GM23338 (cell line): ENCODE measurements around the gene OR1C1. TPM values are rescaled to one million over a fixed set of nuclear protein-coding genes. Genes with fewer than 3 reads are reported as not detected.
"Not testable (repeated sequence)": the region's sequence is repeated elsewhere in the genome, so short reads cannot be mapped to it uniquely, and the experiment has no call there.

Experiments used
- ATAC-seq: fragments of 200-7000 bp; cut with Tn5 transposase; 3 replicates; pipeline ENCODE4 v1.9.1; 2020
- DNase-seq: peaks from one replicate; pipeline ENCODE4 v3.0.0-alpha.2; 2015; ENCODE audit warnings: low spot score
- H2AFZ ChIP-seq: fragments of 200-600 bp; sonication (generic); 2 replicates; pipeline ENCODE4 v1.8.0; 2016; ENCODE audit warnings: antibody characterized with exemption, mild to moderate bottlenecking, moderate library complexity
- H3F3A ChIP-seq: fragments of 200-600 bp; sonication (generic); replicated peaks from 2 replicates; pipeline ENCODE4 v1.8.0; 2017; ENCODE audit warnings: antibody characterized with exemption, mixed run types, low read depth
- H3K27ac ChIP-seq: fragments of 200-600 bp; sonication (generic); 2 replicates; pipeline ENCODE4 v1.6.1; 2016; ENCODE audit warnings: low read depth
- H3K27me3 ChIP-seq: fragments of 200-600 bp; sonication (generic); 2 replicates; pipeline ENCODE4 v1.8.0; 2016; ENCODE audit warnings: mild to moderate bottlenecking, mixed run types, moderate library complexity; ENCODE audit not compliant: insufficient read depth
- H3K36me3 ChIP-seq: fragments of 200-600 bp; sonication (generic); 2 replicates; pipeline ENCODE4 v1.8.0; 2016; ENCODE audit warnings: mild to moderate bottlenecking; ENCODE audit not compliant: insufficient read depth
- H3K4me1 ChIP-seq: fragments of 200-600 bp; sonication (generic); 2 replicates; pipeline ENCODE4 v1.8.0; 2016; ENCODE audit warnings: mild to moderate bottlenecking, moderate library complexity; ENCODE audit not compliant: insufficient read depth
- H3K4me2 ChIP-seq: fragments of 200-600 bp; sonication (generic); 2 replicates; pipeline ENCODE4 v1.7.1; 2017; ENCODE audit warnings: mixed run types
- H3K4me3 ChIP-seq: fragments of 200-600 bp; sonication (generic); 2 replicates; pipeline ENCODE4 v1.6.1; 2016; ENCODE audit warnings: mixed run types
- H3K79me2 ChIP-seq: fragments of 200-600 bp; sonication (generic); replicated peaks from 2 replicates; pipeline ENCODE4 v1.8.0; 2017; ENCODE audit warnings: mild to moderate bottlenecking; ENCODE audit not compliant: insufficient read depth
- H3K9me2 ChIP-seq: fragments of 200-600 bp; sonication (generic); 2 replicates; pipeline ENCODE4 v1.8.0; 2017; ENCODE audit not compliant: insufficient read depth
- H4K20me1 ChIP-seq: fragments of 200-600 bp; sonication (generic); replicated peaks from 2 replicates; pipeline ENCODE4 v1.8.0; 2017; ENCODE audit warnings: mild to moderate bottlenecking; ENCODE audit not compliant: insufficient read depth
- H3K27ac Mint-ChIP-seq: 2 replicates; pipeline ENCODE4 v1.8.0; 2020; ENCODE audit warnings: inconsistent platforms, mild to moderate bottlenecking, moderate library complexity, mixed read lengths
- H3K27me3 Mint-ChIP-seq: 3 replicates; pipeline ENCODE4 v1.8.0; 2022; ENCODE audit warnings: low read depth, mild to moderate bottlenecking, moderate library complexity, mixed read lengths, inconsistent platforms; ENCODE audit not compliant: insufficient read depth, poor library complexity
- H3K36me3 Mint-ChIP-seq: 3 replicates; pipeline ENCODE4 v1.8.0; 2021; ENCODE audit warnings: low read depth, mild to moderate bottlenecking, inconsistent platforms, moderate library complexity, mixed read lengths
- H3K4me1 Mint-ChIP-seq: 3 replicates; pipeline ENCODE4 v1.8.0; 2020; ENCODE audit warnings: mild to moderate bottlenecking, inconsistent platforms, mixed read lengths
- H3K4me3 Mint-ChIP-seq: 3 replicates; pipeline ENCODE4 v1.8.0; 2021; ENCODE audit warnings: moderate library complexity, mild to moderate bottlenecking, inconsistent platforms, mixed read lengths
- H3K9me3 Mint-ChIP-seq: 3 replicates; pipeline ENCODE4 v1.8.0; 2020; ENCODE audit warnings: moderate library complexity, mild to moderate bottlenecking, inconsistent platforms, mixed read lengths
- CTCF ChIP-seq, 2 experiments: fragments of 200-600 bp in 1 of 2; sonication (generic) in 1 of 2; conservative IDR thresholded peaks; 2 replicates each; pipeline versions ENCODE4 v1.5.1 to v1.6.1; 2016 to 2017; ENCODE audit warnings: antibody characterized with exemption in 2 of 2, low read depth in 2 of 2, mild to moderate bottlenecking in 2 of 2, moderate library complexity in 1 of 2
- EZH2 ChIP-seq: fragments of 200-600 bp; sonication (generic); IDR thresholded peaks from one replicate; pipeline ENCODE4 v1.8.0; 2017; ENCODE audit warnings: antibody characterized with exemption, mild to moderate bottlenecking, low read depth; ENCODE audit not compliant: unreplicated experiment
- REST ChIP-seq: IDR thresholded peaks from one replicate; pipeline ENCODE4 v1.6.1; 2018; ENCODE audit warnings: antibody characterized with exemption; ENCODE audit not compliant: unreplicated experiment
- polyA plus RNA-seq: library from polyadenylated mRNA; unstranded; fragments of >200 nt; fragmentation: Nextera tagmentation; extraction: Ambion mirVana; gene quantifications from 2 replicates; pipeline ENCODE4 v1.2.1, GENCODE V29; 2016
- total RNA-seq: library from RNA; depleted of rRNA; stranded (reverse); fragments of >200 nt; shearing (Covaris generic); gene quantifications from 2 replicates; pipeline ENCODE4 v1.2.3, GENCODE V29; 2014; rRNA removed

Gene OR1C1
- total and polyA plus RNA-seq, 2 experiments from 2014 or later: 0.21 TPM; not detected in 1

- Mint-ChIP-seq H3K4me3 (no peak overlapping the region), H3K36me3 (peaks cover 4% of the 10 kb centered on the region; the same call in 1 of the 3 replicates), H3K27me3 (no peaks in the 10 kb centered on the region), H3K27ac (no peak overlapping the region), H3K9me3 (peaks cover 66% of the 10 kb centered on the region), H3K4me1 (no peaks in the 10 kb centered on the region)
- no peaks in the 10 kb centered on the region for H4K20me1 ChIP-seq
- no peak overlapping the region for H3K27ac ChIP-seq
- no peaks in the 10 kb centered on the region for H3K27me3 ChIP-seq
- no peaks in the 10 kb centered on the region for H3F3A ChIP-seq
- ATAC-seq (no peak), DNase-seq (no peak)
- no peak overlapping the region for H3K4me3 ChIP-seq
- no peaks in the 10 kb centered on the region for H3K9me2 ChIP-seq
- no peak overlapping the region for H3K4me2 ChIP-seq
- no peaks in the 10 kb centered on the region for H3K4me1 ChIP-seq
- H3K79me2 ChIP-seq: no peaks in the 10 kb centered on the region
- H3K36me3 ChIP-seq: no peaks in the 10 kb centered on the region
- H2AFZ ChIP-seq: no peak overlapping the region
- TF ChIP-seq CTCF (conservative IDR thresholded peaks at IDR 0.05; ENCODE audit: low read depth in 2 of 2) (no peak), REST (no peak), EZH2 (no peak)
Measured at GRCh38 chr1:247713753-247714152, 46.6 kb downstream of the OR1C1 start.

- not testable (repeated sequence) for H3K27me3 ChIP-seq, H3K4me3 ChIP-seq, H2AFZ ChIP-seq, H3K4me1 Mint-ChIP-seq, H3K36me3 Mint-ChIP-seq, H3K27me3 Mint-ChIP-seq, H4K20me1 ChIP-seq, H3K4me2 ChIP-seq, H3K36me3 ChIP-seq, H3F3A ChIP-seq, H3K9me2 ChIP-seq, DNase-seq, H3K4me1 ChIP-seq, H3K27ac ChIP-seq, ATAC-seq, H3K79me2 ChIP-seq, H3K4me3 Mint-ChIP-seq, H3K27ac Mint-ChIP-seq
- peaks cover 70% of the 10 kb centered on the region for H3K9me3 Mint-ChIP-seq
Measured at GRCh38 chr1:247710681-247711080, 49.7 kb downstream of the OR1C1 start.

Other genes starting within 250 kb of the OR1C1 start
- gene OR2C3, start 224.1 kb downstream of the OR1C1 start, total RNA-seq: not detected in 2 replicates
- gene OR2C3, start 224.1 kb downstream of the OR1C1 start, polyA plus RNA-seq: not detected in 2 replicates
- gene GCSAML, start 211.4 kb downstream of the OR1C1 start, total RNA-seq: not detected in 2 replicates
- gene GCSAML, start 211.4 kb downstream of the OR1C1 start, polyA plus RNA-seq: not detected in 2 replicates
- not detected in 2 replicates for gene OR2G2, start 172.2 kb downstream of the OR1C1 start, total RNA-seq
- not detected in 2 replicates for gene OR2G2, start 172.2 kb downstream of the OR1C1 start, polyA plus RNA-seq
- not detected in 2 replicates for gene OR2G3, start 155.0 kb downstream of the OR1C1 start, total RNA-seq
- not detected in 2 replicates for gene OR2G3, start 155.0 kb downstream of the OR1C1 start, polyA plus RNA-seq
- not detected in 2 replicates for gene OR13G1, start 80.8 kb downstream of the OR1C1 start, total RNA-seq
- not detected in 2 replicates for gene OR13G1, start 80.8 kb downstream of the OR1C1 start, polyA plus RNA-seq
- not detected in 2 replicates for gene OR6F1, start 43.9 kb downstream of the OR1C1 start, total RNA-seq
- not detected in 2 replicates for gene OR6F1, start 43.9 kb downstream of the OR1C1 start, polyA plus RNA-seq
- gene OR14K1, start 21.9 kb downstream of the OR1C1 start, total RNA-seq: 0.31 TPM in 1 of 2 replicates, not detected in the other
- not detected in 2 replicates for gene OR14K1, start 21.9 kb downstream of the OR1C1 start, polyA plus RNA-seq
- gene OR14A2, start 12.4 kb downstream of the OR1C1 start, total RNA-seq: not detected in 2 replicates
- 0.60 TPM in 1 of 2 replicates, not detected in the other for gene OR14A2, start 12.4 kb downstream of the OR1C1 start, polyA plus RNA-seq
- not detected in 2 replicates for gene OR14A16, start 63.6 kb upstream of the OR1C1 start, total RNA-seq
- 0.21 and 0.34 TPM in 2 replicates for gene OR14A16, start 63.6 kb upstream of the OR1C1 start, polyA plus RNA-seq
- gene OR11L1, start 81.3 kb upstream of the OR1C1 start, total RNA-seq: not detected in 2 replicates
- gene OR11L1, start 81.3 kb upstream of the OR1C1 start, polyA plus RNA-seq: not detected in 2 replicates
- 3.4 and 4.3 TPM in 2 replicates for gene TRIM58, start 96.6 kb upstream of the OR1C1 start, total RNA-seq
- gene TRIM58, start 96.6 kb upstream of the OR1C1 start, polyA plus RNA-seq: 1.6 and 2.4 TPM in 2 replicates
- gene OR2W3, start 135.0 kb upstream of the OR1C1 start, total RNA-seq: 0.45 and 1.9 TPM in 2 replicates
- 0.31 TPM in 1 of 2 replicates, not detected in the other for gene OR2W3, start 135.0 kb upstream of the OR1C1 start, polyA plus RNA-seq
- not detected in 2 replicates for gene OR2T8, start 159.7 kb upstream of the OR1C1 start, total RNA-seq
- gene OR2T8, start 159.7 kb upstream of the OR1C1 start, polyA plus RNA-seq: 0.40 TPM in 1 of 2 replicates, not detected in the other
- not detected in 2 replicates for gene OR2AJ1, start 164.3 kb upstream of the OR1C1 start, total RNA-seq
- gene OR2AJ1, start 164.3 kb upstream of the OR1C1 start, polyA plus RNA-seq: not detected in 2 replicates
- gene OR2L8, start 188.3 kb upstream of the OR1C1 start, total RNA-seq: not detected in 2 replicates
- not detected in 2 replicates for gene OR2L8, start 188.3 kb upstream of the OR1C1 start, polyA plus RNA-seq
- 0.35 TPM in 1 of 2 replicates, not detected in the other for gene OR2AK2, start 204.7 kb upstream of the OR1C1 start, total RNA-seq
- not detected in 2 replicates for gene OR2AK2, start 204.7 kb upstream of the OR1C1 start, polyA plus RNA-seq